Panc1 (cell line): Measurements from ENCODE around the gene ERICH6B. TPM values are rescaled to one million over a fixed set of nuclear protein-coding genes. Genes with fewer than 3 reads are reported as not detected.

Experiments used
- ATAC-seq: fragments of 200-7000 bp; cut with Tn5 transposase; 2 replicates; pipeline ENCODE4 v1.9.1; 2020; ENCODE audit warnings: mild to moderate bottlenecking, moderate library complexity
- BruUV-seq: library from RNA; stranded (reverse); fragments of 400-500 nt; replicated peaks from 2 replicates; lab custom pipeline; 2021; lab: Mats Ljungman, UMichigan
- CTCF ChIA-PET: fragments of 300-600 bp; sonication (Branson Sonifier 250); formaldehyde crosslinking; loops from one replicate; lab custom pipeline; 2022; ENCODE audit warnings: antibody characterized with exemption; lab: Charles Lee
- POLR2A ChIA-PET: fragments of 300-600 bp; sonication (Branson Sonifier 250); formaldehyde crosslinking; loops from one replicate; lab custom pipeline; 2022; ENCODE audit warnings: antibody characterized with exemption; lab: Charles Lee
- DNase-seq: peaks from one replicate; pipeline ENCODE4 v3.0.0-alpha.2; 2010; ENCODE audit warnings: low read depth, low spot score
- H3K27ac ChIP-seq: 2 replicates; pipeline ENCODE4 v1.5.1; 2011; ENCODE audit warnings: mild to moderate bottlenecking, low read length, inconsistent platforms
- H3K27me3 ChIP-seq: fragments of 200-500 bp; sonication (Bioruptor generic); 2 replicates; pipeline ENCODE4 v1.6.0; 2014; ENCODE audit warnings: low read length, inconsistent platforms; ENCODE audit not compliant: control insufficient read depth, insufficient read depth
- H3K36me3 ChIP-seq: fragments of 200-500 bp; sonication (Bioruptor generic); 2 replicates; pipeline ENCODE4 v1.5.1; 2014; ENCODE audit warnings: inconsistent platforms, mild to moderate bottlenecking, low read length, moderate library complexity; ENCODE audit not compliant: control insufficient read depth, insufficient read depth
- H3K4me1 ChIP-seq: 2 replicates; pipeline ENCODE4 v1.5.1; 2011; ENCODE audit warnings: inconsistent platforms, mild to moderate bottlenecking, low read length, moderate library complexity; ENCODE audit not compliant: control insufficient read depth, insufficient read depth
- H3K4me3 ChIP-seq, 2 experiments: 2 replicates each; pipeline ENCODE4 v1.5.1; 2011 to 2012; ENCODE audit warnings: low read depth in 2 of 2, low read length in 2 of 2, mild to moderate bottlenecking in 2 of 2, inconsistent platforms in 1 of 2, moderate library complexity in 1 of 2
- H3K9me3 ChIP-seq: fragments of 200-500 bp; sonication (Bioruptor generic); 2 replicates; pipeline ENCODE4 v1.5.1; 2014; ENCODE audit warnings: low read depth, mild to moderate bottlenecking, inconsistent platforms, low read length, moderate library complexity; ENCODE audit not compliant: control insufficient read depth, insufficient read depth
- POLR2AphosphoS5 ChIP-seq: IDR thresholded peaks from 2 replicates; pipeline ENCODE4 v1.6.1; 2012; ENCODE audit warnings: mild to moderate bottlenecking, low read depth, low read length, moderate library complexity
- SIN3A ChIP-seq: IDR thresholded peaks from 2 replicates; pipeline ENCODE4 v1.6.1; 2012; ENCODE audit warnings: low read depth, mild to moderate bottlenecking, low read length, moderate library complexity, borderline replicate concordance; ENCODE audit not compliant: insufficient read depth
- TCF7L2 ChIP-seq: IDR thresholded peaks from 2 replicates; pipeline ENCODE4 v1.6.1; 2011; ENCODE audit warnings: mild to moderate bottlenecking, low read depth, low read length, inconsistent platforms
- in situ Hi-C: cut with HindIII; loops from 2 replicates; pipeline ENCODE4 v1.10.0; 2016; ENCODE audit warnings: low sequenced_read_pairs, low pct_unique_long_range_greater_than_20kb
- intact Hi-C: fragments of 100-400 bp; cut with micrococcal nuclease; formaldehyde crosslinking; loops from one replicate; pipeline ENCODE4 v1.10.0; 2022; ENCODE audit not compliant: unreplicated experiment
- total RNA-seq: library from RNA; stranded (reverse); gene quantifications from one replicate; pipeline ENCODE4 v1.2.1, GENCODE V29; 2021; ENCODE audit not compliant: unreplicated experiment
- TF ChIP-seq, protein P1 (sequence below), 2 experiments: IDR thresholded peaks; 2 replicates each; pipeline ENCODE4 v1.6.1; 2011 to 2012; ENCODE audit warnings: low read depth in 2 of 2, control low read depth in 1 of 2, low read length in 1 of 2, mild to moderate bottlenecking in 1 of 2, moderate library complexity in 1 of 2; ENCODE audit not compliant: insufficient read depth in 1 of 2
- TF ChIP-seq, protein P2 (sequence below): fragments of 450-650 bp; IDR thresholded peaks from 2 replicates; pipeline ENCODE4 v1.5.1; 2017; ENCODE audit warnings: mild to moderate bottlenecking

ERICH6B gene
- total RNA-seq, 1 experiment from 2014 or later, result not detected

DNA sequence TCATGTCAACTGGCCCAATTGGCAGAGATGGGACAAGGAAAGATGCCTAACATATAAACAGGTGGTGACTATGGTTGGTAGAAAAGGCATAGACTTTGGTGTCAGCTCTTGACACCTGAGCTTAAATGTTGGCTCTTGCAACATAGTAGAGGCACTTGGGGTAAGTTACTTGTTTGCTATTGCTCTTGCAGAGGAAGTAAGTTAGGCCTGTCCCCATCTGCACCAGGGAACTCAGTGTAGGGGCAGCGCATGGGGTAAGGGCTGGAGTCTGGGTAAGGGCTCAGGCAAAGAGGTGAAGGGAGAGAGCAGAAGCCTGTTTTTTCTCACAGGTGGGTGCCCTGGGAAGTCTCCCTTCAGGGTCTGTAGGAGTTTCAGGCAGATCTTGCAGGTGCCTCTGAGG, 27.6 kb downstream of the ERICH6B start:
- no peak for TF ChIP-seq POLR2AphosphoS5
- TF ChIP-seq, protein P1, sequence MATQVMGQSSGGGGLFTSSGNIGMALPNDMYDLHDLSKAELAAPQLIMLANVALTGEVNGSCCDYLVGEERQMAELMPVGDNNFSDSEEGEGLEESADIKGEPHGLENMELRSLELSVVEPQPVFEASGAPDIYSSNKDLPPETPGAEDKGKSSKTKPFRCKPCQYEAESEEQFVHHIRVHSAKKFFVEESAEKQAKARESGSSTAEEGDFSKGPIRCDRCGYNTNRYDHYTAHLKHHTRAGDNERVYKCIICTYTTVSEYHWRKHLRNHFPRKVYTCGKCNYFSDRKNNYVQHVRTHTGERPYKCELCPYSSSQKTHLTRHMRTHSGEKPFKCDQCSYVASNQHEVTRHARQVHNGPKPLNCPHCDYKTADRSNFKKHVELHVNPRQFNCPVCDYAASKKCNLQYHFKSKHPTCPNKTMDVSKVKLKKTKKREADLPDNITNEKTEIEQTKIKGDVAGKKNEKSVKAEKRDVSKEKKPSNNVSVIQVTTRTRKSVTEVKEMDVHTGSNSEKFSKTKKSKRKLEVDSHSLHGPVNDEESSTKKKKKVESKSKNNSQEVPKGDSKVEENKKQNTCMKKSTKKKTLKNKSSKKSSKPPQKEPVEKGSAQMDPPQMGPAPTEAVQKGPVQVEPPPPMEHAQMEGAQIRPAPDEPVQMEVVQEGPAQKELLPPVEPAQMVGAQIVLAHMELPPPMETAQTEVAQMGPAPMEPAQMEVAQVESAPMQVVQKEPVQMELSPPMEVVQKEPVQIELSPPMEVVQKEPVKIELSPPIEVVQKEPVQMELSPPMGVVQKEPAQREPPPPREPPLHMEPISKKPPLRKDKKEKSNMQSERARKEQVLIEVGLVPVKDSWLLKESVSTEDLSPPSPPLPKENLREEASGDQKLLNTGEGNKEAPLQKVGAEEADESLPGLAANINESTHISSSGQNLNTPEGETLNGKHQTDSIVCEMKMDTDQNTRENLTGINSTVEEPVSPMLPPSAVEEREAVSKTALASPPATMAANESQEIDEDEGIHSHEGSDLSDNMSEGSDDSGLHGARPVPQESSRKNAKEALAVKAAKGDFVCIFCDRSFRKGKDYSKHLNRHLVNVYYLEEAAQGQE (IDR thresholded peaks at IDR 0.05; ENCODE audit: insufficient read depth in 1 of 2, low read depth in 2 of 2, low read length in 1 of 2), result no peak
- Histone ChIP-seq H3K27ac (no peak overlapping the region), H3K27me3 (no peaks in the 10 kb centered on the region), H3K4me1 (no peaks in the 10 kb centered on the region), H3K36me3 (no peaks in the 10 kb centered on the region), H3K9me3 (no peaks in the 10 kb centered on the region), H3K4me3 (no peak overlapping the region)
- POLR2A ChIA-PET, result no interaction called here
- intact Hi-C loops (no loop called here), in situ Hi-C loops (no loop called here)
- no peak for ATAC-seq
- CTCF ChIA-PET, result no interaction called here
- no TSS peak for BruUV-seq
- no peak for DNase-seq

DNA sequence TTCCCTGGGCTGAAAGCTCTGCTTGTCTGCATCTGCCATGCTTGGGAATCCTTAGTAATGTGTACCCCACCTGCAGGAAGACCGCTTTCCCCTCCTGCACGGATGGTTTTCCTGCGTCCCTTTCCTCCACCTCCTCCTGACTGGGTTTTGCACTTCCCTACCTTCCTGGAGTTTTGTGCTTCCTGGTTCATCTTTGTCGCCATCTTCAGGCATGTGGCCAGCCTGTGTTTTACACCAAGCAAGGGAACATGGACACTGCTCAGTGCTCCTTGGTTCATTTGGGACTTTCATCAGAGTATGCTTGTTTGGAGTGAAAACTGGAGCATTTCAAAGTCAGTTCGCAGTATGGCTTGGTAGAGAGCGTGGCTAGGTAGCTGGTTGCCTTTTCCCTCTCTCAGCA, 30.7 kb downstream of the ERICH6B start:
- Histone ChIP-seq H3K27me3 (no peaks in the 10 kb centered on the region), H3K36me3 (no peaks in the 10 kb centered on the region), H3K4me1 (no peaks in the 10 kb centered on the region), H3K27ac (no peak overlapping the region), H3K9me3 (no peaks in the 10 kb centered on the region), H3K4me3 (no peak overlapping the region)
- CTCF ChIA-PET, result no interaction called here
- no TSS peak for BruUV-seq
- ATAC-seq, result no peak
- POLR2A ChIA-PET, result no interaction called here
- no peak for TF ChIP-seq SIN3A
- TF ChIP-seq, protein P2, sequence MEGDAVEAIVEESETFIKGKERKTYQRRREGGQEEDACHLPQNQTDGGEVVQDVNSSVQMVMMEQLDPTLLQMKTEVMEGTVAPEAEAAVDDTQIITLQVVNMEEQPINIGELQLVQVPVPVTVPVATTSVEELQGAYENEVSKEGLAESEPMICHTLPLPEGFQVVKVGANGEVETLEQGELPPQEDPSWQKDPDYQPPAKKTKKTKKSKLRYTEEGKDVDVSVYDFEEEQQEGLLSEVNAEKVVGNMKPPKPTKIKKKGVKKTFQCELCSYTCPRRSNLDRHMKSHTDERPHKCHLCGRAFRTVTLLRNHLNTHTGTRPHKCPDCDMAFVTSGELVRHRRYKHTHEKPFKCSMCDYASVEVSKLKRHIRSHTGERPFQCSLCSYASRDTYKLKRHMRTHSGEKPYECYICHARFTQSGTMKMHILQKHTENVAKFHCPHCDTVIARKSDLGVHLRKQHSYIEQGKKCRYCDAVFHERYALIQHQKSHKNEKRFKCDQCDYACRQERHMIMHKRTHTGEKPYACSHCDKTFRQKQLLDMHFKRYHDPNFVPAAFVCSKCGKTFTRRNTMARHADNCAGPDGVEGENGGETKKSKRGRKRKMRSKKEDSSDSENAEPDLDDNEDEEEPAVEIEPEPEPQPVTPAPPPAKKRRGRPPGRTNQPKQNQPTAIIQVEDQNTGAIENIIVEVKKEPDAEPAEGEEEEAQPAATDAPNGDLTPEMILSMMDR, result peak; percentile 9; the same call in 1 of the 2 replicates
- intact Hi-C loops (no loop called here), in situ Hi-C loops (no loop called here)
- DNase-seq, result no peak

DNA sequence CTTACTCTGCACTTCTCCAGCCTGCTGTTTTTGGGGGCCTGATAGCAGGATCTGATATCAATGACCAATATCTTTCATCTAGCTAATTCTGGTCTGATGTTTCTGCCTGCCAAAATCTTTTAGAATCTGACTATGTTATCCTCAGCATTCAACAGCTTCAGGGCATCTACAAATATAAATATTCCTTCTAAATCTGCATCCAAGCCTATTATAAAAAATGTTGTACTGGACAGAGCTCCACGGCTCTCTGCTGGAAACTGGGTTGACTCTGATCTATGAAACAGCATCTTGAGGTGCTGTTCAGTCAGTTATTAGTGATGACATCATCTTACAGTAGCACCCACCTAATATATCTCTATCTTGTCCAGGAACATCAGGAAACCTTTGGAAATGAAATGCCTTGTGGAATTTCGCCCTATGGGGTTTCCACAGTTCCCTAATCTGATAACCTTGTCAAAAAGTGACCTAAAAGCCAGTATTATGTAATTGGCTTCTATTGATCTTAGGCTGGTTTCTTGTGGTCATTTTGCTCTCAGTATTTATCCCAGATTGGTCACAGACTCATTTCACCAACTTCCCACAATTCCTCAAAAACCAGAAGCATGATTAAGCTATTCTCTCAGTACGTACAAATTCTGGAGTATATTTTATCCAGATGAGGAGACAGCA, 33.0 kb downstream of the ERICH6B start:
- BruUV-seq, result no TSS peak

More for the DNA sequence above, 33.0 kb downstream of the ERICH6B start:
- H3K4me1 ChIP-seq, result no peaks in the 10 kb centered on the region
- no peak for ATAC-seq
- POLR2A ChIA-PET, result no interaction called here
- DNase-seq, result no peak
- CTCF ChIA-PET, result no interaction called here
- TF ChIP-seq, protein P1 (IDR thresholded peaks at IDR 0.05; ENCODE audit: insufficient read depth in 1 of 2, low read depth in 2 of 2, low read length in 1 of 2), result no peak
- TF ChIP-seq SIN3A (no peak), TCF7L2 (no peak), POLR2AphosphoS5 (no peak)
- TF ChIP-seq, protein P2, result no peak
- intact Hi-C loops, result no loop called here
- in situ Hi-C loops, result no loop called here
- no peaks in the 10 kb centered on the region for H3K36me3 ChIP-seq
- no peak overlapping the region for H3K27ac ChIP-seq
- H3K4me3 ChIP-seq, result no peak overlapping the region
- no peaks in the 10 kb centered on the region for H3K27me3 ChIP-seq
- no peaks in the 10 kb centered on the region for H3K9me3 ChIP-seq
